Dermis blood vessel endothelial cell (primary cell): ENCODE data around the gene KSR2. TPM values are rescaled to one million over a fixed set of nuclear protein-coding genes. Genes with fewer than 3 reads are reported as not detected.
A peak's percentile ranks its signal among the peaks of the same experiment; 100 is the strongest.
"Not testable (repeated sequence)": the region's sequence is repeated elsewhere in the genome, so short reads cannot be mapped to it uniquely, and the experiment has no call there.

Experiments
- DNase-seq: peaks from one replicate; pipeline ENCODE4 v3.0.0; 2010
- total RNA-seq: library from RNA; depleted of rRNA; stranded (reverse); fragments of >200 nt; gene quantifications from 2 replicates; pipeline ENCODE4 v1.2.3, GENCODE V29; 2014

Gene KSR2
- total RNA-seq, 1 donor from 2014 or later, result under 0.01 TPM

DNA sequence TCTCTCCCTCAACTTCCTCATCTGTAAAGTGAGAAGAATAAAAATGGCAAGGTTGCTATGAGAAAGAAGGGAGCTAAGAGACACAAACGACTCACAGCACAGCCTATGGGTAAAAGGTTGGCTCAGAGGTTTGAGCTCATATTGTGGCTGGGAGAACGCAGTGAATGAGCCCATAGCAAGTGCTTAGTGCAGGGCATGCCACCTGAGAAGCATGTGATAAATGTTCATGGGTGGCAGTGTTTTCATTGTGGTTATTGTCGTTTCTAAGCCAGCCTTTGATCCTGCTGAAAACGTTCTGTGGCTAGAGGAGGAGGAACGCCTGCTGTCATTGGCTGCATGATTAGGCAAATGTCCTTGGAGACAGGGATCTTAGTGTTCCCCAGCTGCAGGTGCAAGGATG is 150.4 kb downstream of the KSR2 start:
- DNase-seq, result no peak

DNA sequence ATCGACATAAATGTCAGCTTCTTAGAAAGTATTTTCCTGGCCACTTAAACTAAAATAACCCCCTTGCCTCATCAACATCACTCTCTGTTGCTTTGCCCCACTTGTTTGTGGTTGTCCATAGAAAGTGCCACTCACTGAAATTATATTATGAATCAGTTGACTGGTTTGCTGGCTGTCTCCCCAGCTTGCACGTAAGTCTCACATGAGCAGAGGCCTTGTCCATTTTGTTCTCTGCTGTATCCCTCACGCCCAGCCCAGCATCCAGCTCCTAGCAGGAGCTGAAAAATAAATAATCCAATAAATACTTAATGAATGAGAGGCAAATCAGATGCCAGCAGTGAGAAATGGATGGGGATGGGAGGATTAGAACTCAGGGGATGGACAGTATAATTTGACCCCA is 159.3 kb downstream of the KSR2 start:
- no peak for DNase-seq

DNA sequence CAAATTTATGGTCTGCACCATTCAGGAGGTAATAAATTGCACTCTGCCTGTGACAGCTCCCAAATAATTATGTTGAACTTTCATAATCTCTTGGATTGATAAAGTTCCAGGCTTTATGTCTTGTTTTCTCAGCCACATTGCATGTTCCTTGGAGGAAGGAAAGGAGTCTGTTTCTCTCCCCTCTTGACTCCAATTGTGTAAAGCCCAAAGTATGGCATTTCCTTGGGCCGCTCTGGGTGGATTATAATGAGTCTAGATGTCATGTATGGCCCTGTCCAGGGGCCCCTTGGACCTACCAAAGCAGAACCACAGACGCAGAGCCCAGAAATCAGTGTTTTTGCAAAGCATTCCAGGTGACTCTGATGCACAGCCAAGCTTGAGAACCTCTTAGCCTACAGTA is 160.8 kb downstream of the KSR2 start:
- peak; percentile 56 for DNase-seq

DNA sequence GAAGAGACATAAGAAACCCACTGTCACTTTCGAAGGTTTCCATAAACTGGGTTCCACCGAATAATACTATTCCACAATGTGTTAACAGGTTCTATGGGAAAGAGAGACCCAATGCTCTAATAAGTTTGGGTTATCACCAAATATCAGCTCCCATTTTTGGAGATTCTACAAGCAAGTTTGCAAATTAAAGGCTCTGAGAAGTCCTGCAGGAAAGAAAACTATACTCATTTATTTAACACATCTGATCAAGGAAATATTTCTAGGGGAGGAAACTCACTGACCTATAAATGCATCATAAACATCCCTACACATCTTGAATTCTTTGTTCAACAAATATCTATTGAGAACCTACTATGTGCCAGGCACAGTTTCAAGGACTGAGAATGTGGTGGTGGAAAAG is 161.4 kb downstream of the KSR2 start:
- no peak for DNase-seq

DNA sequence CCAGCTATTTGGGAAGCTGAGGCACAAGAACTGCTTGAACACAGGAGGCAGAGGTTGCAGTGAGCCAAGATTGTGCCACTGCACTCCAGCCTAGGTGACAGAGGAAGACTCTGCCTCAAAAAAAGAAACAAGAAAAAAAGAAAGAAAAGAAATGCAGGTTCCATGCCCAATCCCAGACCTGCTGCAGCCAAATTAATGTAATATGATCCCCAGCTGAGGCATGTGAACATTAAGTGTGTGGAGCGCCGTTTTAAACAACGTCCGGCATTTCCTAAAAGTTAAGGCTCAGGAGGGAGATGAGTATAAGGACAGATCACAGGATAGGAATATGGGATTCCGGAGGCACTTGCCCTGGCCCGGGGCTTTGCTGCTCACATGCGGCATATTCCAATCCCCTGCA is 162.9 kb downstream of the KSR2 start:
- DNase-seq, result no peak

DNA sequence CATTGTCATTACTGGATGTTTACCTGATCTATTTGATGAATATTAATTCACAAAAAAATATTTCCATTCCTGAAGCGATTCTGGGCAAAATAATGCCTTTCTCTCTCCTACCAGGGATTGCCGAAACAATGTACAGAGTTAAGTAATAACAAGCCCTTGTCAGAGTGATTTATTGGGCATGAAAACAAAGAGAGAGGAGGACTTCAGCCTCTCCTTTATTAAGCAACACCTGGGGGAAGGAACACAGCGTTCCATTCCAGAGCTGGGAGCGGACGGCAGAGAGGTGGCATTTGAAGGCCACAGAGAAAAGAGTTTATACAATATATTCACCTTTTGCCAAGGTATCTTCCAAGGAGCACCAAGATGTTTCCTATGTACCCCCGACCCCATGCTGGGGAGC is 165.8 kb downstream of the KSR2 start:
- no peak for DNase-seq

DNA sequence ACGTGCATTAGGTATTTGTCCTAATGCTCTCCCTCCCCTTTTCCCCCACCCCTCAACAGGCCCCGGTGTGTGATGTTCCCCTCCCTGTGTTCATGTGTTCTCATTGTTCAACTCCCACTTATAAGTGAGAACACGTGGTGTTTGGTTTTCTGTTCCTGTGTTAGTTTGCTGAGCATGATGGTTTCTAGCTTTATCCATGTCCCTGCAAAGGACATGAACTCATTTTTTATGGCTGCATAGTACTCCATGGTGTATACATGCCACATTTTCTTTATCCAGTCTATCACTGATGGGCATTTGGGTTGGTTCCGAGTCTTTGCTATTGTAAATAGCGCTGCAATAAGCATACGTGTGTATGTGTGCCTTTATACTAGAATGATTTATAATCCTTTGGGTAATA is 168.1 kb downstream of the KSR2 start:
- not testable (repeated sequence) for DNase-seq

DNA sequence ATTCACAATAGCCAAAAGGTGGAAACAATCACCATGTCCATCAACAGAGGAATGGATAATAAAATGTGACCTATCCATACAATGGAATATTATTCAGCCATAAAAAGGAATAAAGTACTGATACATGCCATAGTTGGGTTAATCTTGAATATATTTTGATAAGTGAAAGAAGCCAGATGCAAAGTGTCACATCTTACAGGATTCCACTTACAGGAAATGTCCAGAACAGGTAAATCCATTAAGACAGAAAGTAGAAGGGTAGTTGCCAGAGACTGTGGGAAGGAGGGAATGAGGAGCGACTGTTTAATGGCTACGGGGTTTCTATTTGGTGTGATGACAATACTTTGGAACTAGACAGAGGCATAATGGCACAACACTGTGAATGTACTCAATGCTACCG is 171.6 kb downstream of the KSR2 start:
- no peak for DNase-seq

DNA sequence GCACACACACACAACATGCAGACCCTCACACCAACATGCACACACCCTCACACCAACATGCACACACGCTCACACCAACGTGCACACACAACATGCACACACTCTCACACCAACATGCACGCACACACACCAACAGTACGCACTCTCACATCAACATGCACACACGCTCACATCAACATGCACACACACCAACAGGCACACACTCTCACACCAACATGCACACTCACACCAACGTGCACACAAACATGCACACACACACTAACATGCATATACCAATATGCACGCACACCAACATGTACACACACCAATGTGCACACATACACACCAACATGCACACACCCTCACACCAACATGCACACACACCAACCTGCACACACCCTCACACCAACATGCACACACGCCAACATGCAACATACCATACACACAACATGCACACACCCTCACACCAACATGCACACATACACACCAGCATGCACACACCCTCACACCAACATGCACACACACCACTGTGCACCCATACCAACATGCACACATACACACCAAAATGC is 175.8 kb downstream of the KSR2 start:
- DNase-seq, result no peak

DNA sequence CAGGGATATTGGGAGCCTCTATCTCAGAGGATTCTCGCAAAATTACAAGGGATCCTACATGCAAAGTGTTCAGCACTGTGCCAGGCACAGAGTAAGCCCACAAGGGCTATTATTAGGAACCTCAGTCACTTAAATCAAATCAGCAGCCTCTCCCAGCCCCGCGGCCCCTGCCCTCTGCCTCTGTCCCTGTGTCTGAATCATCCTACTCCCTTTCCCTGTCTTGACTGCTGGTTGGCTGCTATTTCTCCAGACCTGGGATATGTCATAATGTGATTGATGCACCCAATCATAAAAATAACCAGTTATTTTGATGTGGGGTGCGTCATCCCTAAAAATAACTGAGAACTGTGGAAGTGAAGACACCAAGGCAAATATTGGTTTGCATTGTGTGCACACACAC is 176.3 kb downstream of the KSR2 start:
- DNase-seq, result no peak

DNA sequence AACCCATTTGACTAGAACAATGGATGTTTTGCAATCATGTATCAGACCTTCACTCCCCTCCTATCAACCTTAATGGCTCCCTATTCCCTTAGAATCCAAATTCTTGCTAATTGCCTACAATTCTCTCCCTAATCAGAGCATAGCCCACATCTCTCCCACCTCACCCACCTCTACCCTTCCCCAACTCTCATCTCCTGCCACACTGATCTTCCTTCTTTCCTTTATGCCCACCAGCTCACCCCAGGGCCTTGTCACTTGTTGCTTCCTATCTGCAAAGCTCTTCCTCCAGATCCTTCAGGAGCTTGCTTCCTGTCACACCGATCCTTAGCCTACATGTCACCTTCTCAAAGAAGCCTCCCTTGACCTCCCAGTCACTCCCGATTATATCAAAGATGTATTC is 177.8 kb downstream of the KSR2 start:
- no peak for DNase-seq

DNA sequence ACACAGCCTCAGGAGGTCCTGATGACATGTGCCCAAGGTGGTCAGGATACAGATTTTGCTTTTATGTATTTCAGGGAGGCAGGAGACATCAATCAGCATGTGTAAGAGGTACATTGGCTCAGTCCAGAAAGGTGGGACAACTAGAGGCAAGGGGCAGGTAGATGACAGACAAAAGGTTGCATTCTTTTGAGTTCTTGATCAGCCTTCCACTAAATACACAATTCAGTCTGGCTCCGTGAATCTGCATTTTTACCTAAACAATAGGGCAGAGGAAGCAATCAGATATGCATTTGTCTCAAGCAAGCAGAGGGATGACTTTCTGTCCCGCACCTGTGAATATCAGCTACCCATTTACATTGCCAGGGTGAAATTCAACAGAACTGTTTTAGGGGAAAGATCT is 178.6 kb downstream of the KSR2 start:
- no peak for DNase-seq

DNA sequence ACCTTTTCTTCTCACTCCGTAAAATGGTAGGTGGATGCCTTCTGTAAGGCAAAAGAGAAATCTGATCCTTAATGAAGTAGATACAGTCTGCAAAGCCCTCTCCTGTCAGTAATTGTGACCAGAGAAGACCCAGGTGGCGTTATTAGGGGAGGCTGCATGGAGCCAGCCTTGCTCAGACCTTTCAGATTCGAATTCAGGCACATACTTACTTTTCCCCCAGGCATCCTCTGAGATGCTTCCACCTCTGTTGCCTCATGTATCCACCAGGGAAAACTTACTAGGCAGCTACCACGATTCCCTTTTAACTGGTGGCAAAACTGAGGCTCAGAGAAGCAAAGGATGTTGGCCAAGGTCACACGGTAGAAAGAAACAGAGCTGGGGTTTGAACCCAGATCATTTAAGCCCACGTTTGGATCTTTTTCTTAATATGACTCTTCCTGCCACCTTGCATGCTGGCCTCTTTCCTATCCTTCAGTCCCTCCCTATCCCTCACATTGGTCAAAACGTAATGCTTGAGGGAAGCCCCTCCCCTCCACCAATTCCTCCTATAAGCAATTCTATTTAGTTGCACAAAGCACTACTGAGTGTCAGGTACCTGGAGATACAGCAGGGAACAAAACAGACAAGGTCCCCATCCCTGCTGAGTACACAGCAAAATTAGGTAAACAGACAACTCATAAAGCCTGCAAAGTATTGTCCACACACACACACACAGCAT is 179.4 kb downstream of the KSR2 start:
- no peak for DNase-seq

DNA sequence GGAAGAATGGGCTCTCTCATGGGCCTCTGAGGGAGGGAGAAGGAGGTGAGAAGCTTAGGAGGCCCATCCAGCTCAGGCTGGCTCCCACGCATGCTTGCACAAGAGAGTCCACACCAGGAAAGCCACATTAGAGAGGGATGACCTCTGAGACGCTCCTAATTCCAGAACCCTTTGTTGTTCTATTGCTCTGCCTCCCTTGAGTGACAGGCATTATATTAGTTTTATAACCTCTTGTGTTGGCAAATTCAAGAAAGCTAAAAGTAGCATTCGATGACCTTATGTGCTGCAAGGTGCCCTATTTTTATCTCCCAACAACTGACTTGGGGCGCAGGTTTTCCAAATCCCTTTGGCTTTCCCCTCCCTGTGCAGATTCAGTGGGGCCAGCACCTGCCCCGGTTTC is 190.1 kb downstream of the KSR2 start:
- DNase-seq, result no peak

DNA sequence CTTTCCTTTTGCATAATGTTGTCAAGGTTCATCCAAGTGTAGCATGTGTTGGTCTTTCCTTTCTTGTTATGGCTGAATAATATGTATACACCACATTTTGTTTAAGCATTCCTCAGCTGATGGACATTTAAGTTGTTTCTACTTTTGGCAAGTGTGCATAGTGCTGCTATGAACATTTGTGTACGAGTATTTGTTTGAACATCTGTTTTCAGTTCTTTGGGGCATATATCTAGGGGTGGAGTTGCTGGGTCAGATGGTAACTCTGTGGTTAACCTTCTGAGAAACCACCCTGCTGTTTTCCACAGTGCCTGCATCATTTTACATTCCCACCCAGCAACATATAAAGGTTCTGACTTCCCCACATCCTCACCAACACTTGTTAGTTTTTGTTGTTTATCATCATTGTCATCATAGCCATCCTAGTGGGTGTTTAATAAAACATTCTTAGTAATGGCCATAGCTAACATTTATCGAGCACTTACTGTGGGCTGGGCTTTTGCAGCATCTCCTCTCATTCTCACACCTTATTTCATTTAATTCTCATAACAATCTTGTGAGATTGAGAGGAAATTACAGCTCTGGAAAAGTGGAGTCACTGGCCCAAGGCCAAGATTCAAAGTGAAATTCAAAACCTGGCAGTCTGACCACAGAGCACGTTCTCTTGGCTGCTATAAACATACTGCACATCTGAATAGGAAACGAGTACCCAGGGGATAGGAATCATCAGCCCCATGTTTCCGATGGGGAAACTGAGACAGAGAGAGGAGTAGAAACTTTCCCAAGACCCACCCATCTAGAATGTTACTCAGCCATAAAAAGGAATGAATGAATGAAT is 193.6 kb downstream of the KSR2 start:
- DNase-seq, result peak; percentile 66

DNA sequence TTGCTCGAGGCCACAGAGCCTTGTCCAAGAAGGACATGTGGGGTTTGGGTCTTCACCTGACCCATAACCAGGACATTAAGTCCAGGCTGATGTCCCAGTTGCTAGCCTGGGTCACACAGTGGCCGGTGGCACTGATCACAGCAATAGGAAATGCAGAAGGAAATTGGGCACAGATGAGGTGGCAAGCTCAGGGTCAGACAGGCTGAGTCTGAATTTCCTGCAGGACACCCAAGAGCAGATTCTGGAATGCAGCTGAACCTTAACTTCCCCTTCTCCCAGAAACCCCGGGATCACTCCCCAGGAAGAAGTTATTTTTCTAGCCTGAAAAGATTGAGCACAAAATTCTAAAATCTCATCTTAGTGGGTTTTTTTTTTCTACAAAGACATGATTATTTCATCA is 199.9 kb downstream of the KSR2 start:
- peak; percentile 40 for DNase-seq

DNA sequence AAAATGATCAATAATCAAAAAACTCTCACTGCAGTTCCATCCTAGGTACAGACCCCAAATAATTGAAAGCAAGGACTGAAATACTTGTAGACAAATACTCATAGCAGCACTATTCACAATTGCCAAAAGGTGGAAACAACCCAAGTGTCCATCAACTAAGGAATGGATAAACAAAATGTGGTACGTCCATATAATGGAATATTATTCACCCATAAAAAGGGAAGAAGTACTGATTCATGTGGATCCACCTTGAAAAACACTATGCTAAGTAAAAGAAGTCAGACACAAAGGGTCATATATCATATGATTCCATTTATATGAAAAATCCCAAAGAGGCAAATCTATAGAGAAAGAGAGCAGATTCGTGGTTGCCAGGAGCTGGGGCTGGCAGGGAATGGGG is 202.8 kb downstream of the KSR2 start:
- DNase-seq, result no peak

DNA sequence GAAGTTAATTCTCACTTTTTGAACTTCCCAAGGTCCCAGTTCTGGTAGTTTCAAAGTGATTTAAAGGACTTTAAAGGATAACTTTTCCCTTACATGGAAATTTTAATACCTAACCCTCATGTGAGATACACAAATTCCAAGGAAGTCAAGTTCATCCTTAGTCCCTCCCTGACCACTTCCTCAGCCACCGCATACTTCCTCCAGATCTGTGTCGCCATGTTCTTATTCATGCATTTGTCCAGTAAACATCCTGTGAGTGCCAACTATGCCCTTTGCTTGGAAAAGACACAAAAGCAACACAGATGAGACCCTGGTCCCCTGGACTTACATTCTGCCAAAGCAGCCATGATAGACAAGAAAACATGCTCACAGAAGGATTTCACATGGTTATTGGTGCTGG is 206.6 kb downstream of the KSR2 start:
- peak; percentile 34 for DNase-seq

DNA sequence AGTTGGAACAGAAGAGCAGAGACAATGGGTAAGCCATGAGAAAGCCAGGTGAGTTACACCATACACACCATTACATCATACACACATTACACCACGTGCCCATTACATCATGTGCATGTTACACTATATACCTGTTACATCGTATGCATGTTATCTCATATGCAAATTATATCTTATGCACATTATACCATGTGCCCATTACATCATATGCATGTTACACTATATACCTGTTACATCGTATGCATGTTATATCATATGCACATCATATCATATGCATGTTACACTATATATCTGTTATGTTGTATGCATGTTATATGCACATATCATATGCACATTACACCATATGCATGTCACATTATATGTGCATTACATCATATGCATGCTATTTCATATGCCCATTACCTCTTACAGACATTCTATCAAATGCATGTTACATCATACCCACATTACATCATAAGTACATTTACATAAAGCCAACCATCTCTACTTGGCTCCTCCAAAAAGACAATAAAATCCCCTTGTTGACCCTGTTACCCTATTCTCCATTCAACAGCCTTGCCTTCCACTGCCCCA is 207.2 kb downstream of the KSR2 start:
- DNase-seq, result no peak

DNA sequence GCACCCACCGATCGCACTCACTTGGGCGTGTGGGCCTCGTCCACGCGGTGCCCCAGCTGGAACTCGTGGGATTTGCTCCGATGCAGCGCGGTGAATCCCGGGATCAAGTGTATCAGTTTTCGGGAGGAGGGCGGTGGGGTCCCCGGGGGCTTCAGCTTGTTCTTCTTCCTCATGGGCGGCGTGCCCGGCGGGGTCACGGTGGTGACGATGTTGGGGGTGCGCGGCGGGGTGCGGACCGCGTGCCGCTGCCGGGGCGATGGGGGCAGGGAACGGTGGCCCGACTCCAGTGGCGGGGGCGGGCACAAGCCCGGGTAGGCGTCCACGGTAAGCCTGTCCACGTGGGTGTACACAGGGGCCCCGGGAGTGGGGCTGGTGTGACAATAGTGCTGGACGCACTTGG is 207.8 kb downstream of the KSR2 start:
- no peak for DNase-seq

DNA sequence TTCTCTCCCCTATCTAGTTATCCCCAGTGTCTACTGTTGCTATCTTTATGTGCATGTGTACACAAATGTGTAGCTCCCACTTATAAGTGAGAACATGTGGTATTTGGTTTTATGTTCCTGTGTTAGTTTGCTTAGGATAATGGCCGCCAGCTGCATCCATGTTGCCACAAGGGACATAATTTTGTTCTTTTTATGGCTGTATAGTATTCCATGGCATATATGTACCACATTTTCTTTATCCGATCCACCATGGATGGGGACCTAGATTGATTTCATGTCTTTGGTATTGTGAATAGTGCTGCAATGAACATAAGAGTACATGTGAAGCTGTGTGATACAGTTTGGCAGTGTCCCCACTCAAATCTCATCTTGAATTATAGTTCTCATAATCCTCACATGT is 218.1 kb downstream of the KSR2 start:
- no peak for DNase-seq

DNA sequence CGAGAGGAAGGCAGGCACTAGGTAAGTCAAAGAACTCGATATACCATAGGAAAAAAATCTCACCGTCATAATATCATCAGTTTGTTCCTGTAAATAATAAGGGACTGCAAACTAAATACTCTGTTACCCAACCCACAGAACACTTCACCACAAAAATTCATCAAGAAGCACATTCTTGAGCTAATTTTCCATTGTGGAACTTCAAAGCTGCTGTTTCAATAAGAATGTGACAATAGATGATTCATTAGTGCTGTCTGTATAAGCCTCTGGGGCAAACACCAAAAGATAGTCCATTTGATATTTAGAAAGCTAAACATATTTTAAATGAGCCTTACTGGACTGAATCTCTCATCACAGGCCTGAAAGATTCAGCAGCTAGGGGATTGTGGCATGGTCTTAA is 219.4 kb downstream of the KSR2 start:
- DNase-seq, result no peak

DNA sequence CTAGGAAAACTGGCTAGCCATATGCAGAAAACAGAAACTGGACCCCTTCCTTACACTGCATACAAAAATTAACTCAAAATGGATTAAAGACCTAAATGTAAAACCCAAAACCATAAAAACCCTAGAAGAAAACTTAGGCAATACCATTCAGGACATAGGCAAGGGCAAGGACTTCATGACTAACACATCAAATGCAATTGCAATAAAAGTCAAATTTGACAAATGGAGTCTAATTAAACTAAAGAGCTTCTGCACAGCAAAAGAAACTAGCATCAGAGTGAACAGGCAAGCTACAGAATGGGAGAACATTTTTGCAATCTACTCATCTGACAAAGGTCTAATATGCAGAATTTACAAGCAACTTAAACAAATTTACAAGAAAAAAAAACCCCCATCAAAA is 222.4 kb downstream of the KSR2 start:
- DNase-seq, result not testable (repeated sequence)

DNA sequence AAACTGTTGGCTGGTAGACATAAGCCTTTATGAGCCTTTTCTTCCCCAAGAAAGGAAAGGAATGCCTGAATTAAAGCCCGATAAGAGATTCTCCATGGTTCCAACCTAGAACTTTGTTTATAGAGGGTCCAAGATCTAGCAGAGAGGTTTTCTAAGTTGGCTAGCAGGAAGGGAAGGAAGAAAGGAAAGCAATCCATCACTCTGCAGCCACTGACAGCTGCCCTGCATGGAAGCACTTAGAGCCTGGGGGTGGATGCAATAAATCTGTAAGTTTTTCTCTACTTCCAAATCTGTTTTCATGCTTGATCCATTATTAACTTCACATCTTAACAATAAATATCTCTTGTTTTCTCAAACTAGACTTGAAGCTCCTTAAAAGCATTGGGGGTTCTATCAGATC is 224.4 kb downstream of the KSR2 start:
- DNase-seq, result no peak
